GM19035 (cell line): ENCODE measurements around the gene SPATA6.
"Not testable (repeated sequence)": the region's sequence is repeated elsewhere in the genome, so short reads cannot be mapped to it uniquely, and the experiment has no call there.

Experiments used
- ATAC-seq: cut with Tn5 transposase; IDR thresholded peaks from one replicate; pipeline ENCODE4 v1.9.1; 2021; ENCODE audit not compliant: unreplicated experiment

SPATA6 gene

DNA sequence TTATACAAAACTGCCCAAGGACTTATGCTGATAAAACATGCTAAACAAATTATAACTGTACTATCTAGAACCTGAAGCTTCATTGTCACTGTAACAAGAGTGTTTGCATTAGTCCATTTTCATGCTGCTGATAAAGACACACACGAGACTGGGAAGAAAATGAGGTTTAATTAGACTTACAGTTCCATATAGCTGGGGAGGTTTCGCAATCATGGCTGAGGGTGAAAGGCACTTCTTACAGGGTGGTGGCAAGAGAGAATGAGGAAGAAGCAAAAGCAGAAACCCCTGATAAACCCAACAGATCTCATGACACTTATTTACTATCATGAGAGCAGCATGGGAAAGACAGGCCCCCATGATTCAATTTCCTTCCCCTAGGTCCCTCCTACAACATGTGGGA is 100.4 kb downstream of the SPATA6 start:
- ATAC-seq, result no peak

DNA sequence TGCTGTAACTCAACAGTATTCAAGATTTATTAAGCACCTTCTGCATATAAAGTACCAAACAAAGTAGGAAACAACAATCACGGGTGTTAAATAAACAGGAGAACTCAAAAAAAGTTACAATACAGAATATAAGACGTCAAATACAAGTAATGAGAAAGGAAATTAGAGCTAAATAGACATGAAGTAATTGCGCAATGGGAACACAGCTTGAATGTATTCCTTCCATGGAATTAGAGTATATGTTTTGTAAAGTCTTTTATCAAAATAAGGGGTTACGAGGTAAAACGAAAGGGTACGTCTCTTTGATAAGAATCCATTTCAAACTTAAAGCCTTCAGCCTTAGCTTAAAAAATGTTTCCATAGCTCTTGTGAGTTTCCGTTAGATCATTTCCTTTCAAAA is 109.1 kb downstream of the SPATA6 start:
- no peak for ATAC-seq

DNA sequence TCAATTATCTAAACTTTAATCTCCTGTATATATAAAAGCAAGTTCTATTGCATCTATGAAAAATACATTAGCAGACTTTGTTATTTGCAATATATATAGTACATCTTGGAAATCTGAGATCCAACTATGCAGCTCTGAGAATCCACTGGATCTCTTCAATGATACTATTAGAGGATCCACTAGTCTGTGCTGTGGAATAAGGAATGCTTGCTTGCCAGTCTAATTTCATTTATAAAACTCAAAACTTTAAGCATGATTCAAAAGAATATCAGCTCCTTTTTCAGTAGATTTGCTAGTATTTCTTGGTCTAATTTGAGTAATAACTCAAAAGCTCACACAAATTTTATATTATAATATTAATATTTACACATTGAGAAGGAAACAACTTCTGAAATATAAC is 115.1 kb downstream of the SPATA6 start:
- no peak for ATAC-seq

DNA sequence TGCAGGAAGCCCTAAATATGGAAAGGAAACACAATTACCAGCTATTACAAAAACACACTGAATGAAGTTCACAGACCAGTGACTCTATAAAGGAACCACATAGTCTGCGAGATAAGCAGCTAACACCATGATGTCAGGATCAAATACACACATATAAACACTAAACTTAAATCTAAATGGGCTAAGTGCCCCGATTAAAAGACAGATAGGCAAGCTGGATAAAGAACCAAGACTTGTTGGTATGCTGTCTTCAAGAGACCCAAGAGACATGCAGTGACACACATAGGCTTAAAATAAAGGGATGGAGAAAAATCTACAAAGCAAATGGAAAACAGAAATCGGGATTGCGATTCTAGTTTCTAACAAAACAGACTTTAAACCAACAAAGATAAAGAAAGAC is 127.6 kb downstream of the SPATA6 start:
- ATAC-seq, result no peak

DNA sequence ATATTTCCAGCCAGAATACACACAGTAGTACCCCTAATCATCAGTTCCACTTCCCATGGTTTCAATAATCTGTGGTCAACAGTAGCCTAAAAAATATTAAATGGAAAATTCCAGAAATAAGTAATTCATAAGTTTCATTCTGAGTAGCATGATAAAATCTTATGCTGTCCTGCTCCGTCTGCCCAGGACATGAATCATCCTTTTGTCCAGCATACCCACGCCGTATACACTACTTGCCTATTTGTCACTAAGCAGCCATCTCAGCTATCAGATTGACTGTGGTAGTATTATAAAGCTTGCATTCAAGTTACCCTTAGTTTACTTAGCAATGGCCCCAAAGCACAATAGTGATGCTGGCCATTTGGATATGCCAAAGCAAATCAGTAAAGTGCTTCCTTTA is 130.8 kb downstream of the SPATA6 start:
- ATAC-seq, result no peak

DNA sequence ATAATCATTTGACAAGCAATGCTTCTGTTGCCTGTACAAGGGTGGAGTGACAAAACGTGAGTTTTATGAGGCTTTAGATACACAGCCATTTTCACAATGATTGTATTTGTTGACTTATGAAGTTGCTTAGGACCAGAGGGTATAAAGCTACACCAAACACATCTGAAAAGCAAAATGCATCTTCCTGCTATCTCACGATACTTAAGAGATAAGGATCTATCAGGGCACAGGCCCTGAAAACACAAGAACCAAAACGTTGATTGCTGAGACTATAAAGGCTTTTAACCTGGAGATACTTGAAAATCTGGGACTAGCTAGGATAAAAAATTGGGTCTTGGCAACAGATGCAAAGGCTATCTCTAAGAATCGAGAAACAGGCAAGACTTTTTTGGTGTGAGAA is 133.7 kb downstream of the SPATA6 start:
- no peak for ATAC-seq

DNA sequence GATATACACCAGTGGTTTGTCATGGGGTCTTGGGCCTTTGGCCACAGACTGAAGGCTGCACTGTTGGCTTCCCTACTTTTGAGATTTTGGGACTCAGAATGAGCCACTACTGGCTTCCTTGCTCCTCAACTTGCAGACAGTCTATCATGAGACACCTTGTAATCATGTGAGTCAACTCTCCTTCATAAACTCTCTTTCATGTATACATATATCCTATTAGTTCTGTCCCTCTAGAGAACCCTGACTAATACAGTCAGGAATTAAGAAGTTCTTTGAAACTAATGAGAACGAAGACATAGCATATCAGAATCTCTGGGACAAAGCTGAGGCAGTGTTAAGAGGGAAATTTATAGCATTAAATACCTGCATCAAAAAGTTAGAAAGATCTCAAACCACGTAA is 138.7 kb downstream of the SPATA6 start:
- ATAC-seq, result no peak

DNA sequence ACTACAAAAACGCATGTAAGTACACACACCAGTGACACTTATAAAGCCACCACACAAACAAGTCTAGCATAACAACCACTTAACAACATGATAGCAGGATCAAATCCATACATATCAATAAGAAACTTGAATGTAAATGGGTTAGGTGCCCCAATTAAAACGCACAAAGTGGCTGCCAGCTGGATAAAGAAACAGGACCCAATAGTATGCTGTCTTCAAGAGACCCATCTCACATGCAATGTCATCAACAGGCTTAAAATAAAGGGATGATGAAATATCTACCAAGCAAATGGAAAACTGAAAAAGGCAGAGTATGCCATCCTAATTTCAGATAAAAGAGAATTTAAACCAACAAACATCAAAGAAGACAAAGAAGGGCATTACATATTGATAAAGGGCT is 139.9 kb downstream of the SPATA6 start:
- ATAC-seq, result no peak

DNA sequence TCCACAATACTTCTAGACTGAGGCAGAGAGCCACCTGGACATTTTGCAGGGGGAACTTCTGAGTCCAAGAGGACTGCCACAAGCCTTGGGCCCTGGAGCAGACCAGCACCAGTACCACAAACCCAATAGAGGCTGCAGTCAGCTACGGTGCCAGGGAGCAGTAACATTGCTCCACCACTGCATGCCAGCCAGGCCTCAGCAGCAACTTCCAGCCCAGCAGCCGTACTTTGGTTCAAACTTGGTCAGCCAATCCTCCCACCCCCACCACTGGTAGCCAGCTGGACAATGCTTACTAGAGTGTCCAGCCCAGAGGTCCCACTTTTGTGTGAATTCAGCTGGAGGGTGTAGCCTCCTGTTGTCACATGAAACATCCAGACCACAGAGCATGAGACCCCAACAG is 142.1 kb downstream of the SPATA6 start:
- ATAC-seq, result no peak

DNA sequence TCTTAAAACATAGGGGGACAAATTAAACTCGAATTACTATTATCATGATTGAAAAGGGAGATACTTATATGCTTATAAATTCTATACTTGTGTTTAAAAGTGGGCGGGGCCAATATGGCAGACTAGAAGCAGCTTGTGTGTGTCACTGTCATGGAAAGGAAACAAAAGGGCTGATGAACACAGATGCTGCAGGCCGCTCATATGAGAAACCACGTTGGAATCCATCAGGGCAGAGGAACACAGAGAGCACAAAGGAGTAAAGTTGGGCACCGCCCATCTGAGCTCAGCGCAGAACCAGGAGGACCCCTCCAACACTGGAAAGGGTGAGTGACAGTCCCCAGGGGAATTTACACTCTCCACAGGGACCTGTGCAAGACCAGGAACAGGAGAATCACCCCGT is 142.5 kb downstream of the SPATA6 start:
- no peak for ATAC-seq

DNA sequence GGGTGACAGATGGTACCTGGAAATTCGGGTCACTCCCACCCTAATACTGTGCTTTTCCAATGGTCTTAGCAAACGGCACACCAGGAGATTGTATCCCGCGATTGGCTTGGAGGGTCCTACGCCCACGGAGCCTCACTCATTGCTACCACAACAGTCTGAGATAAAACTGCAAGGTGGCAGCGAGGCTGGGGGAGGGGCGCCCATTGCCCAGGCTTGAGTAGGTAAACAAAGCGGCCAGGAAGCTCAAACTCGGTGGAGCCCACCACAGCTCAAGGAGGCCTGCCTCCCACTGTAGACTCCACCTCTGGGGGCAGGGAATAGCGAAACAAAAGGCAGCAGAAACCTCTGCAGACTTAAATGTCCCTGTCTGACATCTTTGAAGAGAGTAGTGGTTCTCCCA is 160.2 kb downstream of the SPATA6 start:
- not testable (repeated sequence) for ATAC-seq

DNA sequence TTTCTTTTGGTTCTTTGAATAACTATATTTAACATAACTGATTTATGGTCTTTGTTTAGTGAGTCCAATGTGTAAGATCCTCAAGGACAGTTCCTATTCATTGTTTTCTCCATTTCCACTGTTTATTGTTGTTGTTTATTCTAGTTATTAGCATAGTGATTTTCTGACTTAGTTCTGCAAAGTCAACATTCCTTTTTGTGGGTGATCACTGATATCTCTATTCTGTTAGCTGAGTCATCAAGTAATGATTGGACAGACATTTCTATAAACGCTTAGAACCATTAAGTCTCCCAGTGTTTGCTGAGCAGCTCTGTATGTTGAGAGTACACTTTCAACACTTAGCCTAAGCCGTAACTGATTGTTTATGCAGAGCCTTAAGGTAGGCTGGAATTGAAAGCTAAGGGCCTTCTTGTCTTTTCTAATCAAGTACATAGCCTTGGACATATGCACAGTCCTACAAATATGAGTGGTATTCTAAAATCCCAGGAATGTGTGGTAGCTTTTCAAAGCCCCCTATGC is 162.4 kb downstream of the SPATA6 start:
- ATAC-seq, result no peak

DNA sequence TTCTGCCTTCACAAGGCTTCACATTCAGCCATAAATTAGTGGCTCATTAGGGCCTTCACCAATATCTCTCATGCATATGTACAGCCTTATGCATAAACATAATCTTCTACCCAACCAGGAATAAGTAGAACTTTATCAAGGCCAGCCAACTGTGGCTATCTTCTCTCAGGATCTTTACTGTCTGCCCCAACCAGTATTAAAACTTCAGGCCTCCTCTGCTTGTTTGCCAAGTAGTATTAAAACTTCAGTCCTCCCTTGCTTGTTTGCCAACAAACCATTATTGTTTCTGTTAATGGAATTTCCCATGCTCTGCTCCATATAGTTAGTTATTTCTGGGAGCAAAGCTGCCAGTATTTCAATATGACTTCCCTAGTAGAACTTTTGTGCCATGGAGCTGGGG is 169.4 kb downstream of the SPATA6 start:
- ATAC-seq, result no peak

DNA sequence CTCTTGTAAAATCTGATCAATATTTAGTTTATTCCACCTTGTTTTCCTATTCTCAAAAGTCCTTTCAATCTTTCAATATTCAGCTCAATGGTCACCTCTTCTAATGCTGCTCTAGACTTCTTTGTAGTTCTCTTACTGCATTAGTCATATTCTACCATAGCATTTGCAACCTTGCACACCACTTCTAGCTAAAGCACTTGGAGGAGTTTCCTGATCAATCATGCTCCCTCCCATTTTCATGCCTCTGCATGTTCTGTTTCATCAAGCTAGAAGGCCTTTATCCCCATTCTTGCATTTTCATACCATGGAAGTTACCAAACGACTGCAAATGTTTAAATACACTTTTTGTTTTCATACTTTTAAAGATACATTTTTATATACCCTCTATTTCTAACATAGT is 177.3 kb downstream of the SPATA6 start:
- ATAC-seq, result no peak

DNA sequence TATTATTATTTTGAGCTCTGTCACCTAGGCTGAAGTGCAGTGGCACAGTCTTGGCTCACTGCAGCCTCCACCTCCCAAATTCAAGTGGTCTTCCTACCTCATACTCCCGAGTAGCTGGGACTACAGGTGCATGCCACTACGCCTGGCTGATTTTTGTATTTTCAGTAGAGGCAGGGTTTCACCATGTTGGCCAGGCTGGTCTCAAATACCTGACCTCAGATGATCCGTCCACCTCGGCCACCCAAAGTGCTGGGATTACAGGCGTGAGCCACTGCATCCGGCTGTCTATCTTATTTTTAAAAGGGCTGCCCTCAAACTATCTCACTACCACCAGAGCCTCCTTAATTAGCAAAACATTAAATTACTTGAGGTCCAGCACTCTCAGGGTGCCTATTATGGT is 177.9 kb downstream of the SPATA6 start:
- ATAC-seq, result not testable (repeated sequence)

DNA sequence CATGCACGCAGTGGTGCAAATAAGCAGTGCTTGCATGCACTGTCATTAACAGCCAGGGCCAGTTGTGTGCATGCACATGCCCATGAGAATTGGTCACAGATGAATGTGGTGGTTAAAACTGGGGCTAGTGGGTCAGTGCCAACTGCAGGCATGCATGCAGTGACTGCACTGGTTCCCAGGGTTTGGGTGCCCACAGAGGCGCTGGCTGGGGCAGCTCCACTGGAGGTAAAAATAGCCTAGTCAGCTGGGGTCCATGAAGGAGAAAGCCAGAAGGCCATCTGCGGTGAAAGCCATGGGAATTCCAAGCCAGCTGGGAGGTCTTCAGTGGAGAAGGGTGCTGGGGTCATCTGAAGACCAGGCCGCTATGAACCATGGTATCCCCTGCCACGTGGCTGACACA is 179.3 kb downstream of the SPATA6 start:
- no peak for ATAC-seq

DNA sequence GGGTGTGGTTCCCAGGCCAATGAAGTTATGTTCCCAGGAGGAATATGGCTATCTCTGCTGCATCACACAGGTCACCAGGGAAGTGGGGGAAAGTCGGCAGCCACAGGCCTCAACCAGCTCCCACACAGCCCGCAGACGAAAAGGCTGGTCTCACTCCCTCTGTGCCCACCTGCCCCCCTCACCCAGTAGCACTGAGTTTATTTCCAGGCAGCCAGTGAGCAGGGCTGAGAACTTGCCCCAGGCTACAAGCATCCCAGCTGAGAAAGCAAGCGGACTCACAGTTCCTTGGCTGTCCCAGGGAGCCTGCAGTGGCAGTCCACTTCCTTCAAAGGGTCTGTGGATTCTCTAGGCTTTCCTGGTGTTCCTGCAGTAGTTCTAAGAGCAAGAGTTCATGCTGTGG is 180.6 kb downstream of the SPATA6 start:
- ATAC-seq, result no peak

DNA sequence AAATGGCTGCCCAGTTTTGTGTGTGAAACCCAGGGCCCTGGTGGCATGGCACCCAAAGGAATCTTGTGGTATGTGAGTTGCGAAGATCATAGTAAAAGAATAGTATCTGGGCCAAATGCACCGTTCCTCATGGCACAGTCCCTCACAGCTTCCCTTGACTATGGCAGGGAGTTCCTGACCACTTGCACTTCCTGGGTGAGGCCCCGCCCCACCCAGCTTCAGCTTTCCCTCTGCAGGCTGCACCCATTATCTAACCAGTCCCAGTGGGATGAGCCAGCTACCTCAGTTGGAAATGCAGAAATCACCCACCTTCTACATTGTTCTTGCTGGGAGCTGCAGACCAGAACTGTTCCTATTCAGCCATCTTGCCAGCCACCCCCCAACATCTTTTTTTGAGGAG is 186.5 kb downstream of the SPATA6 start:
- ATAC-seq, result no peak

DNA sequence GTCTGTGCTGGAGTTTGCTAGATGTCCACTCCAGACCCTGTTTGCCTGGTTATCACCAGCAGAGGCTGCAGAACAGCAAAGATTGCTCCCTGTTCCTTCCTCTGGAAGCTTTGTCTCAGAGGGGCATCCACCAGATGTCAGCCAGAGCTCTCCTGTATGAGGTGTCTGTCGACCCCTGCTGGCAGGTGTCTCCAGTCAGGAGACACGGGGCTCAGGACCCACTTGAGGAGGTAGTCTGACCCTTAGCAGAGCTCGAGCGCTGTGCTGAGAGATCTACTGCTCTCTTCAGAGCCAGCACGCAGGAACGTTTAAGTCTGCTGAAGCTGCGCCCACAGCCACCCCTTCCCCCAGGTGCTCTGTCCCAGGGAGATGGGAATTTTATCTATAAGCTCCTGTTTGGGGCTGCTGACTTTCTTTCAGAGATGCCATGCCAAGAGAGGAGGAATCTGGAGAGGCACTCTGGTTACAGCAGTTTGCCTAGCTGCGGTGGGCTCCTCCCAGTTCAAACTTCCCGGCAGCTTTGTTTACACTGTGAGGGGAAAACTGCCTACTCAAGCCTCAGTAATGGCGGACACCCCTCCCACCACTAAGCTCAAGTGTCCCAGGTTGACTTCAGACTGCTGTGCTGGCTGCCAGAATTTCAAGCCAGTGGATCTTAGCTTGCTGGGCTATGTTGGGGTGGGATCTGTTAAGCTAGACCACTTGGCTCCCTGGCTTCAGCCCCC is 187.1 kb downstream of the SPATA6 start:
- ATAC-seq, result not testable (repeated sequence)

DNA sequence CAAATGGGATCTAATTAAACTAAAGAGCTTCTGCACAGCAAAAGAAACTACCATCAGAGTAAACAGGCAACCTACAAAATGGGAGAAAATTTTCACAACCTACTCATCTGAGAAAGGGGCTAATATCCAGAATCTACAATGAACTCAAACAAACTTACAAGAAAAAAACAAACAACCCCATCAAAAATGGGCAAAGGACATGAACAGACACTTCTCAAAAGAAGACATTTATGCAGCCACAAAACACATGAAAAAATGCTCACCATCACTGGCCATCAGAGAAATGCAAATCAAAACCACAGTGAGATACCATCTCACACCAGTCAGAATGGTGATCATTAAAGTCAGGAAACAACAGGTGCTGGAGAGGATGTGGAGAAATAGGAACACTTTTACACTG is 189.7 kb downstream of the SPATA6 start:
- not testable (repeated sequence) for ATAC-seq

DNA sequence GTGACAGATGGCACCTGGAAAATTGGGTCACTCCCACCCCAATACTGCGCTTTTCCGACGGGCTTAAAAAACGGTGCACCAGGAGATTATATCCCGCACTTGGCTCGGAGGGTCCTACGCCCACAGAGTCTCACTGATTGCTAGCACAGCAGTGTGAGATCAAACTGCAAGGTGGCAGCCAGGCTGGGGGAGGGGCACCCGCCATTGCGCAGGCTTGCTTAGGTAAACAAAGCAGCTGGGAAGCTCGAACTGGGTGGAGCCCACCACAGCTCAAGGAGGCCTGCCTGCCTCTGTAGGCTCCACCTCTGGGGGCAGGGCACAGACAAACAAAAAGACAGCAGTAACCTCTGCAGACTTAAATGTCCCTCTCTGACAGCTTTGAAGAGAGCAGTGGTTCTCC is 194.6 kb downstream of the SPATA6 start:
- not testable (repeated sequence) for ATAC-seq

DNA sequence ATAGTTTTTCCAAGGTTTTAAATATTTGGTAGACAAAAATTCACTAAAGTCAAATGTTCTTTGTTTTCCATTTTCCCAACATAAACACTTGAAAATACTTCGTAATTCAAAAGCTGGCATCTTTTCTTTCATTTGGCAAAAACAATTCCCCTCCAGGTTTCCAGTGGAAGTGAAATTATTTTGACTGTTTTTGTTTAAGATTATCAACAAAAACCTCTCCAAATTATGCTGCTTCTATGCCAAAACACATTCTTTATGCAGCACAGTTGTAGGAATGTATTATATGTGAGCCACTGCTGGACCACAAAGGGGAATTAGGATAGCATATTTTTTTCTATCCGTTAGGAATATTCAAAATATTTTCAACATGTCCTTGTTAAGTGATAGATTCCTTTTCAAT is 205.4 kb downstream of the SPATA6 start:
- no peak for ATAC-seq

DNA sequence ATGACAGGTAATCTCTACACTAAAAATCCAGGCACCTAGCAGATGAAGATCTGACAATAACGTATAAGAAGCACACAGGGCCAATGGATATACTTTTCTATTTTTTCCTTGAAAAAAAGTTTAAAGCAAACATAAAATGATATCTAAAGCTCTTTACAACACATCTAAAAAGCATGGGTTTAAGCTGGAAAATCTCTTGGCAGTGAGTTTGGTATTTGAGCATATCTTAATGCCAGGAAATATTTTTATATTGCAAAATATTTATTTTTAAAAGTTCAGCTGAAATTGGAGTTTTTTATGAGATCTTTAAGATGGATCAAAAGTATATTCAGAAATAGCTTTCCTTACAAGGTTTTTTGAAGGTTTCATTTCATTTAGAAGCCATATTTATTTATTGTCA is 209.0 kb downstream of the SPATA6 start:
- no peak for ATAC-seq
